Measurements from ENCODE around the gene SNX20. TPM values are rescaled to one million over a fixed set of nuclear protein-coding genes. Genes with fewer than 3 reads are reported as not detected.

The SNX20 gene
- total and polyA plus RNA-seq, 4 experiments from 2014 or later: 62.5 to 106 (median 89.5) TPM

DNA sequence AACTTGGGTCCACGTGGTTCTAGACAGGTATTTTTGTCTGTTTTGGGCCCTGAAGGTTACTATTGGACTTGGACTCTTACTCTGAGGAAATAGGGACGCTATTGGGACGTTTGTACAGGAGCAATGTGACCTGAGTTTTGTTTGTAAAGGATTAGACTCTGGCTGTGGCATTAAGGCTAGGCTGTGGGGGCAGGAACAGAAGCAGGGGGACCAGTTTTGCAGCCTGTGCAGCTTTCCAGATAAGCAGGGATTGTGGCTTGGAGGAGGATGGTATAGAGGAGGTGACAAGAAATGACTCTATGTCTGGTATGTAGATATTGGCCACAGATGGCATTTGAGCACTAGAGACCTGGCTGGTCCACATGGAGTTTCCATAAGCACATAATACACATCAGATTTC lies 25.1 kb upstream of the SNX20 start:
- H3K36me3 ChIP-seq (ENCODE audit: insufficient read depth, low read length): no peaks in the 10 kb centered on the region
- Mint-ChIP-seq H3K4me3 (peak overlapping the region in 2 of 8 donors; percentile 22 to 66), H3K27me3 (no peaks in the 10 kb centered on the region), H3K36me3 (peaks cover 30 to 55% of the 10 kb centered on the region in 2 donors), H3K9me3 (peaks cover 0 to 26% (median 20%) of the 10 kb centered on the region in 8 donors), H3K4me1 (peaks cover 37 to 75% (median 62%) of the 10 kb centered on the region in 4 donors), H3K27ac (peak overlapping the region in 4 of 7 donors; percentile 2 to 75 (median 66))
- DNase-seq: no peak
- H3K9me3 ChIP-seq (ENCODE audit: control insufficient read depth in 1 of 2, low read length in 2 of 2): peaks cover 3 to 11% of the 10 kb centered on the region in 2 donors
- peaks cover 40% of the 10 kb centered on the region for H3K4me1 ChIP-seq (ENCODE audit: insufficient read depth, low read length)
- intact Hi-C loops (cut with micrococcal nuclease): no loop called here
- H3K27ac ChIP-seq (ENCODE audit: low read depth, low read length): no peak overlapping the region
- ChIA-PET CTCF (ENCODE audit: partially characterized antibody) (no interaction called here), POLR2A (ENCODE audit: partially characterized antibody) (no interaction called here)
- H3K4me3 ChIP-seq (ENCODE audit: low read length in 2 of 2): no peak overlapping the region
- no peaks in the 10 kb centered on the region for H3K27me3 ChIP-seq (ENCODE audit: insufficient read depth, low read length)

DNA sequence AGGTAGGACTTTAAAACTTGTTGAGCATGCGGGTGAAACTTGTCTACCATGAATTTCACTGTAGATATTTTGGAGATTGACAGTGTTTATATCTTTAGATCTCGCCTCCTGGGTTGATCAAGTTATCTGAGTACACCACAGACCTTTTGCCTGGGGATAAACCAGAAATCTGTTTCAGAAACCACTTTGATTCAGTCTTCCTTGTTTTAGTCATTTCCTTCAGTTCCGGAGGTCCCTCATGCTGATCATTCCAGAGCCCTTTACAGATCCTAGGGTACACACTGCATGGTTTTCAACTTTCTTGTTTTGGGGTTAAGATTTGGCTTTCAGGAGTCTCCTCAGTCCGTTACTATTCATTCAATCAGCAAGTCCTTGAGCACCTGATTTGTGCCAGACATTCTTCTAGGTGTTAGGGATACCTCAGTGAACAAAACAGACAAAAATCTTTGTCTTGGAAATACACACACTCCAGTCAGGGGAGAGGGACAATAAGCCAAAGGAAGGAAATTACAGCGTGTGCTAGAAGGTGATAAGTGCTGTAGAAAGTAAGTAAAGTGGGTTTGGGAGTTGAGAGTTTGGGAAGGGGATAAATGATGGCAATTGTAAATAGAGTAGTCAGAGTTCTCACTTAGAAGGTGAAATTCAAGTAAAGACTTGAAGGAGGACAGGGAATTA lies 24.5 kb upstream of the SNX20 start:
- Histone ChIP-seq H3K36me3 (ENCODE audit: insufficient read depth, low read length) (no peaks in the 10 kb centered on the region), H3K27ac (ENCODE audit: low read depth, low read length) (no peak overlapping the region), H3K4me1 (ENCODE audit: insufficient read depth, low read length) (peaks cover 40% of the 10 kb centered on the region), H3K4me3 (ENCODE audit: low read length in 2 of 2) (no peak overlapping the region), H3K27me3 (ENCODE audit: insufficient read depth, low read length) (no peaks in the 10 kb centered on the region), H3K9me3 (ENCODE audit: control insufficient read depth in 1 of 2, low read length in 2 of 2) (peaks cover 3 to 11% of the 10 kb centered on the region in 2 donors)
- peaks cover 36 to 57% of the 10 kb centered on the region in 2 donors for H3K36me3 Mint-ChIP-seq
- H3K4me1 Mint-ChIP-seq: peaks cover 37 to 81% (median 66%) of the 10 kb centered on the region in 4 donors
- peaks cover 0 to 26% (median 20%) of the 10 kb centered on the region in 8 donors for H3K9me3 Mint-ChIP-seq
- ChIA-PET POLR2A (ENCODE audit: partially characterized antibody) (no interaction called here), CTCF (ENCODE audit: partially characterized antibody) (no interaction called here)
- H3K27me3 Mint-ChIP-seq: no peaks in the 10 kb centered on the region
- H3K4me3 Mint-ChIP-seq: peak overlapping the region in 1 of 8 donors; percentile 31
- intact Hi-C loops (cut with micrococcal nuclease): no loop called here
- peak overlapping the region in 5 of 7 donors; percentile 38 to 75 (median 59) for H3K27ac Mint-ChIP-seq
- DNase-seq: no peak

DNA sequence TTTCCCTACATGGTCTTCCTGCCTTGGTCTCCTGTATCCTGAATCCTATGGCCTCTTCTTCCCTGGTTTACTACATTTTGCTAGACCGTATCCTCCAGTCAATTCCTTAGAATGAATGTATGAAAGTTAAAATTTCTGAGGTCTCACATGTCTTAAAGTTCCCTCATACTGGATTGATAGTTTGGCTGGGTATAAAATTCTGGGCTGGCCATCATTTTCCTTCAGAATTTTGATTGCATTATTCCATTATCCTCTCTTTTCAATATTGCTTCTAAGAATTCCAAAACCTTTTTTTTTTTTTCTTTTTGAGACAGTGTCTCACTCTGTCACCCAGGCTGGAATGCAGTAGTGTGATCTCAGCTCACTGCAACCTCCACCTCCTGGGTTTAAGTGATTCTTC lies 23.1 kb upstream of the SNX20 start:
- Histone ChIP-seq H3K9me3 (ENCODE audit: control insufficient read depth in 1 of 2, low read length in 2 of 2) (peaks cover 3 to 11% of the 10 kb centered on the region in 2 donors), H3K27me3 (ENCODE audit: insufficient read depth, low read length) (no peaks in the 10 kb centered on the region), H3K27ac (ENCODE audit: low read depth, low read length) (no peak overlapping the region), H3K4me1 (ENCODE audit: insufficient read depth, low read length) (peaks cover 43% of the 10 kb centered on the region), H3K36me3 (ENCODE audit: insufficient read depth, low read length) (no peaks in the 10 kb centered on the region), H3K4me3 (ENCODE audit: low read length in 2 of 2) (no peak overlapping the region)
- Mint-ChIP-seq H3K4me1 (peaks cover 37 to 81% (median 66%) of the 10 kb centered on the region in 4 donors), H3K9me3 (peaks cover 0 to 26% (median 20%) of the 10 kb centered on the region in 8 donors), H3K27ac (peak overlapping the region in 2 of 7 donors; percentile 40 to 74), H3K27me3 (no peaks in the 10 kb centered on the region), H3K36me3 (peaks cover 36 to 58% of the 10 kb centered on the region in 2 donors), H3K4me3 (no peak overlapping the region)
- POLR2A ChIA-PET (ENCODE audit: partially characterized antibody): no interaction called here
- CTCF ChIA-PET (ENCODE audit: partially characterized antibody): interaction anchor here (1.5 kb wide), 2 partner anchors 12 to 39 kb away, joined by 3 read pairs; no protein-coding TSS in a partner anchor
- no peak for DNase-seq
- intact Hi-C loops (cut with micrococcal nuclease): no loop called here

DNA sequence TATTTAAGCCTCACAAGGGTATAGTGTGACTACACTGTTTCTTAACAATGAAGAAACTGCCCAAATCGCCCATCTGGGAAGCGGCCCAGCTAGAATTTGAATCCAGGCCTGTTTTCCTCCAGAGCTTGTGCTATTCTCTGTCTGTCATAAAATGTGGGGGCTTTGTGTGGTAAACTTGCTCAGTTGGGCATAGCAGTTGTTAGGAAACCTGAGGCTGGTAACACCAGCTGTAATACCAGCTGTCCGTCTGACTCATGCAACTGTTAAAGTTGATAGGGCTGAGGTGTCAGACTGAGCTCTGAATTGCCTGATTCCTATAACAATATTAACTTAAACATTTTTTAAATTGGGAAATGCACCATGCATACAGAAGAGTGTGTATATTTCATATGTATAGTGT lies 21.6 kb upstream of the SNX20 start:
- peaks cover 33 to 48% of the 10 kb centered on the region in 2 donors for H3K36me3 Mint-ChIP-seq

DNA sequence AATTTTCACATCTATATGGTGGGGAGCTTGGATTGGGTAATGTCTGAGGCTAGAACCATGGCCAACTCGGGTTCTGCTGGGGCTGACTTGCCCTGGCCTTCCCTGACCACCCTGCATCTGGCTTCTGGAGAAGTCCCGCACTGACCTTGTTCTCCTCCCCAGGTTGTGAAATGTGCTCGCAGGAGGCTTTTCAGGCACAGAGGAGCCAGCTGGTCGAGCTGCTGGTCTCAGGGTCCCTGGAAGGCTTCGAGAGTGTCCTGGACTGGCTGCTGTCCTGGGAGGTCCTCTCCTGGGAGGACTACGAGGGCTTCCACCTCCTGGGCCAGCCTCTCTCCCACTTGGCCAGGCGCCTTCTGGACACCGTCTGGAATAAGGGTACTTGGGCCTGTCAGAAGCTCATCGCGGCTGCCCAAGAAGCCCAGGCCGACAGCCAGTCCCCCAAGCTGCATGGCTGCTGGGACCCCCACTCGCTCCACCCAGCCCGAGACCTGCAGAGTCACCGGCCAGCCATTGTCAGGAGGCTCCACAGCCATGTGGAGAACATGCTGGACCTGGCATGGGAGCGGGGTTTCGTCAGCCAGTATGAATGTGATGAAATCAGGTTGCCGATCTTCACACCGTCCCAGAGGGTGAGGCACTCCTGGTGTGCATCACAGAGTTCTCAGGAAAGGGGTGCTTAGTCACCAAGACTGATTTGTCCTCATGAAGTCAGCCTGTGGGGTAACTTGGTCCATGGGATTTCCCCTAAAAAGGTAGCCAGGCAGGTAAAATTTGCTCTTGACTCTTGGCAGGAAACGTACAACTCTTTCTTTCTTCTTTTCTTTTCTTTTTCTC lies 18.4 kb upstream of the SNX20 start:
- H3K27me3 Mint-ChIP-seq: no peaks in the 10 kb centered on the region
- peaks cover 42 to 87% (median 77%) of the 10 kb centered on the region in 4 donors for H3K4me1 Mint-ChIP-seq
- peak overlapping the region in 7 of 8 donors; percentile 49 to 96 (median 90) for H3K4me3 Mint-ChIP-seq
- ChIA-PET POLR2A (ENCODE audit: partially characterized antibody) (interaction anchor here (1.2 to 8.8 kb wide), 5 partner anchors 17 to 47 kb away, joined by 3 to 226 read pairs (median 40); partner anchors contain the start of genes CYLD and SNX20), CTCF (ENCODE audit: partially characterized antibody) (interaction anchor here (0.8 to 1.8 kb wide), 5 partner anchors 18 to 106 kb away, joined by 3 to 6 read pairs (median 3); partner anchors contain the start of gene SNX20)
- Histone ChIP-seq H3K4me3 (ENCODE audit: low read length in 2 of 2) (no peak overlapping the region), H3K4me1 (ENCODE audit: insufficient read depth, low read length) (peaks cover 74% of the 10 kb centered on the region), H3K27ac (ENCODE audit: low read depth, low read length) (peak overlapping the region; percentile 88), H3K9me3 (ENCODE audit: control insufficient read depth in 1 of 2, low read length in 2 of 2) (peaks cover 3 to 10% of the 10 kb centered on the region in 2 donors), H3K36me3 (ENCODE audit: insufficient read depth, low read length) (no peaks in the 10 kb centered on the region), H3K27me3 (ENCODE audit: insufficient read depth, low read length) (no peaks in the 10 kb centered on the region)
- peak overlapping the region; percentile 85 to 97 (median 95) for H3K27ac Mint-ChIP-seq
- DNase-seq: peak in 1 of 5 donors; percentile 89
- intact Hi-C loops (cut with micrococcal nuclease): loop anchor here (2.0 kb wide), 1 partner anchor 47 kb away; no protein-coding TSS in a partner anchor
- peaks cover 0 to 15% (median 11%) of the 10 kb centered on the region in 8 donors for H3K9me3 Mint-ChIP-seq
- H3K36me3 Mint-ChIP-seq: peaks cover 18 to 30% of the 10 kb centered on the region in 2 donors

More for the DNA sequence above, 21.6 kb upstream of the SNX20 start:
- Mint-ChIP-seq H3K9me3 (peaks cover 0 to 26% (median 20%) of the 10 kb centered on the region in 8 donors), H3K4me3 (peak overlapping the region in 1 of 8 donors; percentile 60), H3K27me3 (no peaks in the 10 kb centered on the region), H3K27ac (peak overlapping the region in 5 of 7 donors; percentile 19 to 57 (median 32)), H3K4me1 (peaks cover 35 to 81% (median 66%) of the 10 kb centered on the region in 4 donors)
- POLR2A ChIA-PET (ENCODE audit: partially characterized antibody): interaction anchor here (1.7 to 7.7 kb wide), 4 partner anchors 17 to 43 kb away, joined by 6 to 67 read pairs (median 10); partner anchors contain the start of genes CYLD and SNX20
- H3K27ac ChIP-seq (ENCODE audit: low read depth, low read length): no peak overlapping the region
- no peaks in the 10 kb centered on the region for H3K36me3 ChIP-seq (ENCODE audit: insufficient read depth, low read length)
- H3K9me3 ChIP-seq (ENCODE audit: control insufficient read depth in 1 of 2, low read length in 2 of 2): peaks cover 3 to 11% of the 10 kb centered on the region in 2 donors
- H3K4me3 ChIP-seq (ENCODE audit: low read length in 2 of 2): no peak overlapping the region
- peaks cover 43% of the 10 kb centered on the region for H3K4me1 ChIP-seq (ENCODE audit: insufficient read depth, low read length)
- H3K27me3 ChIP-seq (ENCODE audit: insufficient read depth, low read length): no peaks in the 10 kb centered on the region
- CTCF ChIA-PET (ENCODE audit: partially characterized antibody): interaction anchor here (0.5 to 1.7 kb wide), 6 partner anchors 14 to 37 kb away, joined by 3 to 7 read pairs (median 3); partner anchors contain the start of gene SNX20
- intact Hi-C loops (cut with micrococcal nuclease): no loop called here
- DNase-seq: no peak

DNA sequence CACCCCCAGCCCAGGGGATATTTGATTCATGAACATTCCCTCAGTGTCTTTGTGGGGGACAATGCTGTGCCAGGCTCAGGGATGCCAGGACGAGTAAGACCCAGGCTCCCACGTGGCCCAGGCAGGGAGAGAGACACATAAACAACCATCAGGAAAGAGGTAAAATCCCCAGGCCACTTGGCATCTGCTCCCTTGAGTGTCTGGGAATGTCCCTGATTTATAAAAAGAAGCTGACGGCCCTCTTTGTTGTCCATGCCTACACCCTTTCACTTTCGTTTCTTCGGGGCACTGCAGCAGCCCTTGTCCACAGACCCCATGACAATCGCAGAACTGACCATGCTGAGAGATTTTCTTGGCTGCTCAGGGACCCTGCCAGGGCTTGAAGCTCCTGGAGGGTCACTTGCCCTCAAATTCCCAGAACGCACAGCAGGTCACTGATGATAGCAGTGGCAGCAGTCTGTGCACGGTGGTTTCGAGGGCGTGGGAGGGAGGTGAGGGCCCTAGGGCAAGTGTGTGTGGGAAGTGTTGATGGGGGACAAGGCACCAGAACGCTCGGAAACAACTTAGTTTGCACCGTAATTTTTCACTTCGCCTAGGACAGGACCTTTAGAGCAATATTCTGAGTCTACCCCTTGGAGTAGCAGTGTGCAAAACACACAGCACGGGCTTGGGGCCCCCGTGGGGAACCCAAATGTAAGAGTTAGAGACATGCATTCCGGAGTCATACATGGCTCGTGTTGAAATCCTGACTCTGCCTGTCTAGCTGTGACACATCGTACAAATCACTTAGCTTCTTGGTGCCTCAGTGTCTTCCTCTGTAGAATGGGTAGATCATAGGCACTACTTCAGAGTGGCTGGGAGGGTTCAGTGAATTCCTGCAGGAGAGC lies 17.0 kb upstream of the SNX20 start:
- peaks cover 50 to 91% (median 83%) of the 10 kb centered on the region in 4 donors for H3K4me1 Mint-ChIP-seq
- H3K27ac Mint-ChIP-seq: peak overlapping the region; percentile 85 to 99 (median 95)
- Histone ChIP-seq H3K4me1 (ENCODE audit: insufficient read depth, low read length) (peaks cover 82% of the 10 kb centered on the region), H3K27ac (ENCODE audit: low read depth, low read length) (peak overlapping the region; percentile 88), H3K9me3 (ENCODE audit: control insufficient read depth in 1 of 2, low read length in 2 of 2) (no peaks in the 10 kb centered on the region), H3K36me3 (ENCODE audit: insufficient read depth, low read length) (no peaks in the 10 kb centered on the region), H3K27me3 (ENCODE audit: insufficient read depth, low read length) (no peaks in the 10 kb centered on the region), H3K4me3 (ENCODE audit: low read length in 2 of 2) (peak overlapping the region; percentile 48 to 89)
- intact Hi-C loops (cut with micrococcal nuclease): loop anchor here (1.0 to 2.0 kb wide), 2 partner anchors 43 to 49 kb away; no protein-coding TSS in a partner anchor
- peaks cover 0 to 2% (median under 1%) of the 10 kb centered on the region in 8 donors for H3K9me3 Mint-ChIP-seq
- peaks cover 9 to 25% of the 10 kb centered on the region in 2 donors for H3K36me3 Mint-ChIP-seq
- CTCF ChIA-PET (ENCODE audit: partially characterized antibody): interaction anchor here (1.0 to 5.2 kb wide), 12 partner anchors 12 to 673 kb away, joined by 3 to 28 read pairs (median 5); partner anchors contain the start of genes CNEP1R1 and SNX20
- POLR2A ChIA-PET (ENCODE audit: partially characterized antibody): interaction anchor here (0.8 to 8.8 kb wide), 10 partner anchors 10 to 57 kb away, joined by 3 to 226 read pairs (median 12); partner anchors contain the start of genes CYLD and SNX20
- no peaks in the 10 kb centered on the region for H3K27me3 Mint-ChIP-seq
- peak overlapping the region; percentile 87 to 96 (median 93) for H3K4me3 Mint-ChIP-seq
- DNase-seq: peak; percentile 47 to 77 (median 57)

All from CD4-positive, alpha-beta memory T cell (primary cell).